Activated T-helper 1 cell treated with anti-CD3 and anti-CD28 coated beads, Interleukin-12 subunit alpha, Interleukin-12 subunit beta, Interleukin-2, Interleukin-4 antibody, amounts not matched to agents 30 ng/mL and 10 ng/mL and 1 ng/mL, durations not matched to agents 14 hours and 24 hours and 36 hours (primary cell): ENCODE measurements around the gene CNPY2. TPM values are rescaled to one million over a fixed set of nuclear protein-coding genes. Genes with fewer than 3 reads are reported as not detected.
"Not testable (repeated sequence)": the region's sequence is repeated elsewhere in the genome, so short reads cannot be mapped to it uniquely, and the experiment has no call there.

Source experiments
- DNase-seq: peaks from one replicate; pipeline ENCODE4 v3.0.0; 2021; ENCODE audit warnings: low spot score
- H3K27ac Mint-ChIP-seq: one replicate; pipeline ENCODE4 v1.8.0; 2021; ENCODE audit warnings: mild to moderate bottlenecking, mixed read lengths
- H3K27me3 Mint-ChIP-seq: one replicate; pipeline ENCODE4 v1.8.0; 2022; ENCODE audit warnings: mild to moderate bottlenecking, moderate library complexity, mixed read lengths; ENCODE audit not compliant: insufficient read depth
- H3K36me3 Mint-ChIP-seq: one replicate; pipeline ENCODE4 v1.8.0; 2021; ENCODE audit warnings: low read depth, mixed read lengths
- H3K4me1 Mint-ChIP-seq: one replicate; pipeline ENCODE4 v1.8.0; 2021; ENCODE audit warnings: low read depth, mixed read lengths
- H3K4me3 Mint-ChIP-seq: one replicate; pipeline ENCODE4 v1.8.0; 2021; ENCODE audit warnings: mild to moderate bottlenecking, moderate library complexity, mixed read lengths
- H3K9me3 Mint-ChIP-seq: one replicate; pipeline ENCODE4 v1.8.0; 2021; ENCODE audit warnings: mixed read lengths
- intact Hi-C: fragments of 100-400 bp; cut with micrococcal nuclease; formaldehyde crosslinking; loops from one replicate; pipeline ENCODE4 v1.15.1; 2024
- total RNA-seq: library from RNA; stranded (reverse); gene quantifications from 2 replicates; pipeline ENCODE4 v1.2.3, GENCODE V29; 2022

Gene CNPY2
- total RNA-seq, 1 donor from 2014 or later = 170 TPM

DNA sequence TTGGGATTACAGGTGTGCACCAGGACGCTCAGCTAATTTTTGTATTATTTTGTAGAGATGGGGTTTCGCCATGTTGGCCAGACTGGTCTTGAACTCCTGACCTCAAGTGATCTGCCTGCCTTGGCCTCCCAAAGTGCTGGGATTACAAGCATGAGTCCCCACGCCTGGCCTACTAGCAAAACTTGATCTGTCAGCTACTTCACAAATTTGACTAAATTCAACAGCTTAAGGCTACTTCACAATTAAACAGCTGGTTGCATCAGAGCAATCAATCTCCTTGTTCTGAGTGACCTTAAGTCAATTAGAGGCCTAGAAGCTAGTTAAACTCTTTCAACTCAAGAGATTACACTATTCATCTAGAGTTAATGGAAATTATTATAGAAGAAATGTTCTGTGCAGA, 36.9 kb downstream of the CNPY2 start:
- peaks cover 40% of the 10 kb centered on the region for H3K36me3 Mint-ChIP-seq
- no peaks in the 10 kb centered on the region for H3K27me3 Mint-ChIP-seq
- H3K27ac Mint-ChIP-seq = no peak overlapping the region

DNA sequence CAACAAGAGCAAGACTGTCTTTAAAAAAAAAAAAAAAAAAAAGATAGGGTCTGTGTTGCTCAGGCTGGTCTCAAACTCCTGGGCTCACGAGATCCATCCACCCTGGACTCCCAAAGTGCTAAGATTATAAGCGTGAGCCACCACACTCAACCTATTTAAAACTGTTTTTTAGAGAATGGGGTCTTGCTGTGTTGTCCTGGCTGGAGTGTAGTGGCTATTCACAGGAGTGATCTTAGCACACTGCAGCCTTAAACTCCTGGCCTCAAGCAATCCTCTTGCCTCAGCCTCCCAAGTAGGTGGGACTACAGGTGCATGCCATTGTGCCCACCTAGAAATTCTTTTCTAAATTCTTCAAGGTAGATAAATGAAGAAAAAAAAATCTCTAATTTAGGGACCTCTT, 41.5 kb downstream of the CNPY2 start:
- no peak for DNase-seq
- Mint-ChIP-seq H3K36me3 (peaks cover 47% of the 10 kb centered on the region), H3K9me3 (no peaks in the 10 kb centered on the region), H3K4me1 (no peaks in the 10 kb centered on the region), H3K27me3 (no peaks in the 10 kb centered on the region), H3K4me3 (no peak overlapping the region), H3K27ac (no peak overlapping the region)
- intact Hi-C loops = no loop called here

More for the DNA sequence above, 36.9 kb downstream of the CNPY2 start:
- no peaks in the 10 kb centered on the region for H3K4me1 Mint-ChIP-seq
- intact Hi-C loops = no loop called here
- H3K9me3 Mint-ChIP-seq = no peaks in the 10 kb centered on the region
- H3K4me3 Mint-ChIP-seq = no peak overlapping the region
- DNase-seq = no peak

DNA sequence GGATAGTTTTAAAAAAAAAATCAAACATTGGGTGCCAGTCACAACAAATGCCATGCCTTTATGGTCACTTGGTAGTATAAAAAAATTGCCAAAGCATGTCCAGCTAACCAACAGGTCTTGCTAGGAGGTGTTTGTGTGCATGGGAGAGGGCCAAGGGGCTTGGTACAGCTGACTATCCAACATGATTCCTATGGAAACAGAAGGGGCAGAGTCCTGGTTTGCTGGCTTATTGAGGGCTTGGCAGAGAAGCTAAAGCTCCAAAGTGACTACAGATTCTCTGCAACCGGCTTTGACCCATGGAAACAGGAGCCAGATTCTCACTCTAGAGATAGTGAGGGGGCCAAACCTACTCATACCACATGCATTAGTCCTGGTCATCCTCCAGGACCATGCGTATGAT, 43.3 kb downstream of the CNPY2 start:
- peaks cover 44% of the 10 kb centered on the region for H3K36me3 Mint-ChIP-seq
- H3K9me3 Mint-ChIP-seq, H3K27ac Mint-ChIP-seq, intact Hi-C loops, H3K4me3 Mint-ChIP-seq, H3K4me1 Mint-ChIP-seq, H3K27me3 Mint-ChIP-seq, DNase-seq: not testable (repeated sequence)

DNA sequence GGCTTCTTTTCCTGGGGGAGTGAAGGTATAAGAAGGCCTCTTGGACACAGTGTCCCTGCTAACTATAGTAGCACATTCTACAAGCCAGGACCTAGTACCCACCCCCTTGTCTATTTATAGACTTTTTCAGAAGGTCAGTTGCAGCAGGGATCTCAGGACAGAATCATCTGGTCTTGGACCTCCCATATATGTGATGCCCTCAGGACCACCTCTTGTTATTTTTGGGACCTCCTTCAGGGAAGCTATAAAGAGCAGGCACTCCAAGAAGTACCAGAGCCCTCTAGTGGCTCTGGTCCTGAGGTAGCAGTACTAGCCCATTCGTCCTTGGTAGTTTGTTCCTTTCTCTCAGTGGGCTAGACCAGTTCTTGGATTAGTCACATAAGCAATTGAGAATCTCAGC, 44.8 kb downstream of the CNPY2 start:
- DNase-seq = no peak
- no peak overlapping the region for H3K27ac Mint-ChIP-seq
- H3K4me3 Mint-ChIP-seq = no peak overlapping the region
- peaks cover 40% of the 10 kb centered on the region for H3K36me3 Mint-ChIP-seq
- no peaks in the 10 kb centered on the region for H3K27me3 Mint-ChIP-seq
- H3K9me3 Mint-ChIP-seq = no peaks in the 10 kb centered on the region
- peaks cover 15% of the 10 kb centered on the region for H3K4me1 Mint-ChIP-seq
- intact Hi-C loops = no loop called here

DNA sequence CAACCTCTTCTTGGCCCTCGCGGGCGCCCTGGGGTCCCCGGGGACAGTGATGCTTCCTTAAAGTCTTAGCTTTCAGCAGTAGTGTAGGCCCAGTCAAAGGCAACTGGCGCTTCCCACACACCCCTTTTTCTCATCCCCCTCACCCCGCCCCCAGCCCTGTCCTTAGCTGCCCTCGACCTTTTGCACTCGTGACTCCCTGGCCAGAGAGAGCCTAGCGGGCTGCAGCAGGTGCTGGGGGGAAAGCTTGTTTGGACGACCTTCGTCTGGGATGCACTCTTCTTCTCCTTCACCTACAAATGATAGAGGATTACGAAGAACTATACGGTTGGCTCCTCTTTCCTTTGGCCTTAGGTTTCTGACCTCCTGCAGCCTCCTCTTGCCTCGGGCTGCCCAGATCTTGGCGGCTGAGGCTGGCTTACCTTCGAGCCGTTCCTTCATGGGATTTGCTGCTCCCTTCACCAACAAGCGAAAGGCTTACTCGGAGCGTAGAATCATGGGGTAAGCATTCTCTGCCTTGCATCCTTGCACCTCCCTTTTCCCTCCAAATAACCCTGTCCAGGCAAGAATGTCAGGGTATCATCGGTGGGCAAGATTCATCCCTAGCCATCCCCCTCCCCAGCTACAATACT, 48.2 kb downstream of the CNPY2 start:
- no peak for DNase-seq
- Mint-ChIP-seq H3K36me3 (peaks cover 21% of the 10 kb centered on the region), H3K4me1 (peaks cover 15% of the 10 kb centered on the region), H3K27ac (peak overlapping the region; percentile 18), H3K9me3 (no peaks in the 10 kb centered on the region), H3K4me3 (peak overlapping the region; percentile 96), H3K27me3 (no peaks in the 10 kb centered on the region)
- intact Hi-C loops = loop anchor here (1.0 to 5.0 kb wide), 10 partner anchors 13 to 201 kb away; partner anchors contain the start of genes CS, IL23A, SPRYD4 and STAT2

DNA sequence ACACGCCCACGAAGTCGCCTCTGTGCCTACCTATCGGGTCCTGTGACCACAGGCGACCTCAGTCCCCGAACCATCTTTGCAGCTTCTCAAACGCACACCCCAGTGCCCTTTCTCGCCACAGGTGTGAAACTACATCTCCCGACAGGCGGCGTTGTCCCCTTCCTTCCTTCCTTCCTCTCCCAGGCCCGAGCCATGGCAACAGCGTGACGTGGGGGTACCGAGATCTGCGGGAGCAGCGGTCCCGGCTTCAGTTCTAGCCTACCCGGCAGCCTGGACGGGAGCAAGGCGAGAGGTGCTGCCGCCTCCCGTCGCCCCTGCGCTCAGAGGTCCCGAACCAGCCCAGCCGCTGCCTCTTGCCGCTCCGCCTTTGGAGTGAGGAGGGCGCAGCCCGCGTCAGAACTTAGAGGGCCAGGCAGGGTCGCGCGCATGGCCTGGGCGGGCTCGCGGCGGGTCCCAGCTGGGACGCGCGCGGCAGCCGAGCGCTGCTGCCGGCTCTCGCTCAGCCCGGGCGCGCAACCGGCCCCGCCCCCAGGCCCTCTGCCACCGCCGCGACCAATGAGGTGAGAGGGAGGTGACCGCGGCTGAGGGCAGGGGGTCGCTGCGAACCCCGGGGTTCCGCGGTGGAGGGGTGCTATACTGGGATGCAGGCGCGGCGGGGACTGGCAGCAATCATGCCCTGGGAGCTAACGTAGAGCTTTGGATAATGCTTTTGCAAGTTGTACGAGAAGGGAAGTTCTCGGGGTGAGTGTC, 48.9 kb downstream of the CNPY2 start, which contains the start of gene COQ10A:
Gene COQ10A, plus strand, starts transcription at position 250 of the 750 bp plus-strand sequence. Its CDS starts 177 bp downstream, at position 427.
- Mint-ChIP-seq H3K9me3 (no peaks in the 10 kb centered on the region), H3K36me3 (peaks cover 17% of the 10 kb centered on the region), H3K4me3 (peak within 1 kb of the TSS; percentile 96), H3K4me1 (peaks cover 15% of the 10 kb centered on the region), H3K27me3 (no peaks in the 10 kb centered on the region), H3K27ac (peak within 1 kb of the TSS; percentile 87)
- peak; percentile 84 for DNase-seq
- intact Hi-C loops = loop anchor here (1.0 to 5.0 kb wide), 12 partner anchors 9 to 201 kb away; partner anchors contain the start of genes ANKRD52, CS, IL23A and SPRYD4

DNA sequence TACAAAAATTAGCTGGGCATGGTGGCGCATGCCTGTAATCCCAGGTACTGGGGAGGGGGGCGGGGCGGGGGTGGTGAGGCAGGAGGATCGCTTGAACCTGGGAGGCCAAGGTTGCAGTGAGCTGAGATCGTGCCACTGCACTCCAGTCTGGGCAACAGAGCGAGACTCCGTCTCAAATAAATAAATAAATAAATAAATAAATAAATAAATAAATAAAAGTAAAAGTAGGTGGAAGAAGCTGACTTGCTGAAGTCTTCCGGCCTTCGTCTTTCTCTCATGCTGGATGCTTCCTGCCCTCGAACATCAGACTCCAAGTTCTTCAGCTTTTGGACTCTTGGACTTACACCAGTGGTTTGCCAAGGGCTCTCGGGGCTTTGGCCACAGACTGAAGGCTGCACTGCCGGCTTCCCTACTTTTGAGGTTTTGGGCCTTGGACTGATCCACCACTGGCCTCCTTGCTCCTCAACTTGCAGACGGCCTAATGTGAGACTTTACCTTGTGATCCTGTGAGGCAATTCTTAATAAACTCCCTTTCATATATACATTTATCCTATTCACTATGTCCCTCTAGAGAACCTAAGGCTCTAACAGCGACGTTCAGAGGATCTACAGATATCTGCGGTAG, 49.6 kb downstream of the CNPY2 start:
- Mint-ChIP-seq H3K4me3 (peak overlapping the region; percentile 96), H3K36me3 (peaks cover 14% of the 10 kb centered on the region), H3K4me1 (peaks cover 15% of the 10 kb centered on the region), H3K27ac (peak overlapping the region; percentile 87)
- H3K9me3 Mint-ChIP-seq, DNase-seq, H3K27me3 Mint-ChIP-seq: not testable (repeated sequence)
- intact Hi-C loops = loop anchor here (1.0 to 5.0 kb wide), 9 partner anchors 8 to 198 kb away; partner anchors contain the start of genes ANKRD52, IL23A, STAT2 and TIMELESS

DNA sequence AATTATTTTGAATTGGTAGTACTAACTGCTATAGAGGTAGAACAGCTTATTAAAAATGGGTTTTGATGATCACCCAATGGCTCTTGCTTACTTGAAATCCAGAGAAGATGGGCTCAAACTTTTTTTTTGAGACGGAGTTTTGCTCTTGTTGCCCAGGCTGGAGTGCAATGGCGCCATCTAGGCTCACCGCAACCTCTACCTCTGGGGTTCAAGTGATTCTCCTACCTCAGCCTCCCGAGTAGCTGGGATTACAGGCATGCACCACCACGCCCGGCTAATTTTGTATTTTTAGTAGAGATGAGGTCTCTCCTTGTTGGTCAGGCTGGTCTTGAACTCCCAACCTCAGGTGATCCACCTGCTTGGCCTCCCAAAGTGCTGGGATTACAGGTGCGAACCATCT, 52.8 kb downstream of the CNPY2 start:
- not testable (repeated sequence) for H3K4me3 Mint-ChIP-seq, H3K36me3 Mint-ChIP-seq

DNA sequence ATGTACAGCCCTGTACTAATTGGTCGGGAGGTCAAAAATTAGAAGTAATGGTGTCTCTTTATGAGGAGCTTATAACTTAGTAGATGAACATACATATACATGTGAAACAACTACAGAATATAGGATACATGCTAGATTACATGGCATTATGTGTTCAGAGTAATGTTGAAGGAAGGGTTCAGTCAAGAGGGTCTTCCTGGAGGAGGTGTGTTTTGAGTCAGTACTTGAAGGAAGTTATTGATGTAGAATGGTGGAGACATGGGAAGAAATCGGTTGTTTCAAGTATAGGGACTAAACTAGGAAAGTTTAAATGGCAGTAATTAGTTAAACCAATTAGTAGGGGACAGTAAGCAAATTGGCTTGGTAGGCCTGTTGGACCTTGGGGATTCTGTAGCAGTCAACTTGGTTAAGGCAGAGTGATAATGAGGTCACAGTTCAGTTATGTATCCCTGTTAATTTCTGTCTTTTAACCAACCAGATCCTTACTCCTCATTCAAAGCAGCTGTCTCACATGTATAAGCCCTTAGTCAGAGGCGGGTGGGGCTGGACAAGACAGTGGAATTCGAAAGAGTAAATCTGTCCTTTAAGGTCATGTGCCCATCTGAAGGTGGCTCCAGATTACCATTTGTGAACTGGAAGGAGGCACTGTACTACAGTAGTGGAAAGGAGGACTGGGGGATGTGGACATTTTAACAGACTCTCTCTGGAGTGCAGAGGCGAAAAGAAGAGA, 54.1 kb downstream of the CNPY2 start:
- intact Hi-C loops = no loop called here
- no peaks in the 10 kb centered on the region for H3K27me3 Mint-ChIP-seq
- H3K9me3 Mint-ChIP-seq = no peaks in the 10 kb centered on the region
- no peak for DNase-seq
- H3K4me3 Mint-ChIP-seq = no peak overlapping the region
- H3K27ac Mint-ChIP-seq = no peak overlapping the region
- peaks cover 1% of the 10 kb centered on the region for H3K36me3 Mint-ChIP-seq
- peaks cover 20% of the 10 kb centered on the region for H3K4me1 Mint-ChIP-seq

More for the DNA sequence above, 52.8 kb downstream of the CNPY2 start:
- H3K27ac Mint-ChIP-seq, H3K27me3 Mint-ChIP-seq, DNase-seq, H3K9me3 Mint-ChIP-seq, intact Hi-C loops: not testable (repeated sequence)
- H3K4me1 Mint-ChIP-seq = peaks cover 20% of the 10 kb centered on the region

DNA sequence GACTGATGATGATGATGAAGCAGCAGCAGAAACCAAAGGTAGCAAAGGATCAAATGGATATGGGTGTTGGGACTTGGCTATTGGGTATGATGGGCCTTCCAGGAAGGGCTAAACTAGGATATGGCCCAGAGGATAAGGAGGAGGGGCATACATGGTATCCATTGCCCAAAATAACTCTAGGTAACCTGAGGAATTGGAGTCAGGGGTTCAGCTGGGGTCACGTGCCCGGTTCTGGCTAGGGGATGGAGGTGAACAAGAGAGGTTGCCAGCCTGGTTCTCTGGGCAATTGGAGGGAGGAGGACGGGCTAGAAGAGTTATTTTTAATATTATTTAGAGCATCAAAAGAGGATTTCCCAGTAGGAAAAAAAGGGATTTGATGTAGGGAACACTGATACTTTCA, 54.9 kb downstream of the CNPY2 start:
- Mint-ChIP-seq H3K9me3 (no peaks in the 10 kb centered on the region), H3K4me1 (peaks cover 20% of the 10 kb centered on the region), H3K27ac (no peak overlapping the region), H3K36me3 (peaks cover 5% of the 10 kb centered on the region), H3K27me3 (no peaks in the 10 kb centered on the region), H3K4me3 (peak overlapping the region; percentile 42)
- no peak for DNase-seq
- intact Hi-C loops = no loop called here

DNA sequence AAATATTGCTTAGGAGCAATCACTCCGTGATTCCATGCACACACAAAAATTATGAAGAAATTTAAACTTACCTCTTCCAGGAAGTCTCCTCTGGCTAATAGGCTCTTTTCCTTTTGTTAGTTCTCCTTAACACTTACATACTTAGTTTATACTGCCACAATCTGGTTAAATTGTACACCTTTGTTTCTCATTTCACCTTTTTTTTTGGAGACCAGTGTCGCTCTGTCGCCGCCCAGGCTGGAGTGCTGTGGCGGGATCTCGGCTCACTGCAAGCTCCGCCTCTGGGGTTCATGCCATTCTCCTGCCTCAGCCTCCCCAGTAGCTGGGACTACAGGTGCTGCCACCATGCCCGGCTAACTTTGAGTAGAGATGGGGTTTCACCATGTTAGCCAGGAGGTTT, 55.4 kb downstream of the CNPY2 start:
- Mint-ChIP-seq H3K9me3 (no peaks in the 10 kb centered on the region), H3K4me3 (peak overlapping the region; percentile 42), H3K4me1 (peaks cover 22% of the 10 kb centered on the region), H3K27ac (no peak overlapping the region), H3K36me3 (peaks cover 5% of the 10 kb centered on the region), H3K27me3 (no peaks in the 10 kb centered on the region)
- intact Hi-C loops = no loop called here
- DNase-seq = no peak
